Loucy (cell line): ENCODE data around the gene MBOAT7.
A peak's percentile ranks its signal among the peaks of the same experiment; 100 is the strongest.

Experiments used
- H2AFZ ChIP-seq: fragments of 200-600 bp; sonication (generic); 2 replicates; pipeline ENCODE4 v1.6.0; 2016; ENCODE audit warnings: antibody characterized with exemption, mild to moderate bottlenecking, low read length, moderate library complexity
- H3F3A ChIP-seq: fragments of 200-600 bp; 2 replicates; pipeline ENCODE4 v1.6.0; 2016; ENCODE audit warnings: antibody characterized with exemption, low read depth, mild to moderate bottlenecking
- H3K27me3 ChIP-seq: fragments of 200-600 bp; sonication (generic); 2 replicates; pipeline ENCODE4 v1.6.1; 2014; ENCODE audit warnings: low read length, mild to moderate bottlenecking; ENCODE audit not compliant: insufficient read depth, poor library complexity, severe bottlenecking
- H3K36me3 ChIP-seq: fragments of 200-600 bp; sonication (generic); 2 replicates; pipeline ENCODE4 v1.6.1; 2016; ENCODE audit warnings: low read length; ENCODE audit not compliant: insufficient read depth
- H3K4me1 ChIP-seq: fragments of 200-600 bp; sonication (generic); 2 replicates; pipeline ENCODE4 v1.5.1; 2014; ENCODE audit warnings: low read length, mild to moderate bottlenecking; ENCODE audit not compliant: insufficient read depth, poor library complexity, severe bottlenecking
- H3K4me2 ChIP-seq: fragments of 200-600 bp; sonication (generic); 2 replicates; pipeline ENCODE4 v1.6.0; 2014; ENCODE audit warnings: antibody characterized with exemption, low read length, low read depth, mild to moderate bottlenecking; ENCODE audit not compliant: poor library complexity, severe bottlenecking
- H3K4me3 ChIP-seq: fragments of 200-600 bp; sonication (generic); 2 replicates; pipeline ENCODE4 v1.5.1; 2014; ENCODE audit warnings: low read length, mild to moderate bottlenecking, mixed read lengths; ENCODE audit not compliant: poor library complexity, severe bottlenecking
- H3K79me2 ChIP-seq: fragments of 200-600 bp; sonication (generic); 2 replicates; pipeline ENCODE4 v1.6.1; 2014; ENCODE audit warnings: low read length; ENCODE audit not compliant: insufficient read depth
- H3K9ac ChIP-seq: fragments of 200-600 bp; sonication (generic); 2 replicates; pipeline ENCODE4 v1.6.0; 2014; ENCODE audit warnings: mild to moderate bottlenecking, low read depth, low read length, moderate library complexity; ENCODE audit not compliant: poor library complexity, severe bottlenecking
- H3K9me2 ChIP-seq: fragments of 200-600 bp; sonication (generic); replicated peaks from 2 replicates; pipeline ENCODE4 v1.6.1; 2016; ENCODE audit warnings: low read depth, low read length, mixed read lengths
- H3K9me3 ChIP-seq: fragments of 200-600 bp; sonication (generic); 2 replicates; pipeline ENCODE4 v1.6.1; 2014; ENCODE audit warnings: mild to moderate bottlenecking, antibody characterized with exemption, low read length, low read depth; ENCODE audit not compliant: insufficient read depth
- H4K20me1 ChIP-seq: fragments of 200-600 bp; sonication (generic); 2 replicates; pipeline ENCODE4 v1.6.0; 2014; ENCODE audit warnings: antibody characterized with exemption, low read length, mild to moderate bottlenecking; ENCODE audit not compliant: insufficient read depth, poor library complexity, severe bottlenecking
- CTCF ChIP-seq: fragments of 200-600 bp; sonication (generic); conservative IDR thresholded peaks from 2 replicates; pipeline ENCODE4 v1.5.1; 2014; ENCODE audit warnings: mild to moderate bottlenecking, antibody characterized with exemption, low read length
- EZH2phosphoT487 ChIP-seq: fragments of 200-600 bp; IDR thresholded peaks from 2 replicates; pipeline ENCODE4 v1.6.1; 2018; ENCODE audit warnings: antibody characterized with exemption, mild to moderate bottlenecking, moderate library complexity, borderline replicate concordance

Gene MBOAT7

GRCh38 chr19:54189735-54190502 lies 539 bp upstream of the MBOAT7 start:
- H3K4me3 ChIP-seq, result peak overlapping the region; percentile 89
- peaks cover 10% of the 10 kb centered on the region; the same call in 1 of the 2 replicates for H3K36me3 ChIP-seq
- H4K20me1 ChIP-seq, result peaks cover 26% of the 10 kb centered on the region
- H2AFZ ChIP-seq, result peak overlapping the region; percentile 80
- no peaks in the 10 kb centered on the region for H3K9me2 ChIP-seq
- peaks cover 48% of the 10 kb centered on the region for H3K79me2 ChIP-seq
- H3K4me1 ChIP-seq, result peaks cover 26% of the 10 kb centered on the region
- TF ChIP-seq EZH2phosphoT487 (no peak), CTCF (no peak)
- H3K27me3 ChIP-seq, result no peaks in the 10 kb centered on the region
- H3F3A ChIP-seq, result no peaks in the 10 kb centered on the region
- H3K9me3 ChIP-seq, result no peaks in the 10 kb centered on the region
- H3K4me2 ChIP-seq, result peak overlapping the region; percentile 56
- peak overlapping the region; percentile 95 for H3K9ac ChIP-seq

GRCh38 chr19:54188215-54188871 lies 1.0 kb downstream of the MBOAT7 start:
- Histone ChIP-seq H3K9me2 (no peaks in the 10 kb centered on the region), H4K20me1 (peaks cover 26% of the 10 kb centered on the region), H3F3A (no peaks in the 10 kb centered on the region), H3K36me3 (peaks cover 5% of the 10 kb centered on the region; the same call in 1 of the 2 replicates), H3K9ac (peak overlapping the region; percentile 95), H3K9me3 (no peaks in the 10 kb centered on the region), H2AFZ (no peak overlapping the region), H3K4me2 (peak overlapping the region; percentile 84), H3K4me1 (peaks cover 26% of the 10 kb centered on the region), H3K27me3 (no peaks in the 10 kb centered on the region), H3K4me3 (peak overlapping the region; percentile 82), H3K79me2 (peaks cover 46% of the 10 kb centered on the region)
- no peak for TF ChIP-seq EZH2phosphoT487
- no peak for TF ChIP-seq CTCF

- peaks cover 3% of the 10 kb centered on the region; the same call in 1 of the 2 replicates for H3K36me3 ChIP-seq
- H3F3A ChIP-seq, result no peaks in the 10 kb centered on the region
- peaks cover 20% of the 10 kb centered on the region for H3K4me1 ChIP-seq
- no peak overlapping the region for H2AFZ ChIP-seq
- TF ChIP-seq EZH2phosphoT487 (no peak), CTCF (no peak)
- peaks cover 32% of the 10 kb centered on the region for H3K79me2 ChIP-seq
- peaks cover 19% of the 10 kb centered on the region for H4K20me1 ChIP-seq
- H3K9ac ChIP-seq, result peak overlapping the region; percentile 95
- H3K9me3 ChIP-seq, result no peaks in the 10 kb centered on the region
- no peaks in the 10 kb centered on the region for H3K27me3 ChIP-seq
- H3K4me3 ChIP-seq, result peak overlapping the region; percentile 82
- peak overlapping the region; percentile 84 for H3K4me2 ChIP-seq
- no peaks in the 10 kb centered on the region for H3K9me2 ChIP-seq
Observed at GRCh38 chr19:54186934-54187381, 2.4 kb downstream of the MBOAT7 start.
